T-helper 2 cell treated with Interferon-gamma antibody and Interleukin-4, amounts not matched to agents 5 μg/mL and 100 μg/mL, for 36 hours (primary cell): ENCODE measurements around the gene ZBED6.

ENCODE experiments used
- DNase-seq: peaks from one replicate; pipeline ENCODE4 v3.0.0; 2021; ENCODE audit warnings: low spot score
- H3K27ac Mint-ChIP-seq: one replicate; pipeline ENCODE4 v1.8.0; 2021; ENCODE audit warnings: mild to moderate bottlenecking, mixed read lengths
- H3K27me3 Mint-ChIP-seq: one replicate; pipeline ENCODE4 v1.8.0; 2021; ENCODE audit warnings: low read depth, mixed read lengths
- H3K36me3 Mint-ChIP-seq: one replicate; pipeline ENCODE4 v1.8.0; 2021; ENCODE audit warnings: low read depth, mixed read lengths
- H3K4me1 Mint-ChIP-seq: one replicate; pipeline ENCODE4 v1.8.0; 2021; ENCODE audit warnings: low read depth, mixed read lengths
- H3K4me3 Mint-ChIP-seq: one replicate; pipeline ENCODE4 v1.8.0; 2022; ENCODE audit warnings: mild to moderate bottlenecking, moderate library complexity, mixed read lengths
- H3K9me3 Mint-ChIP-seq: one replicate; pipeline ENCODE4 v1.8.0; 2021; ENCODE audit warnings: mixed read lengths

ZBED6 gene

GRCh38 chr1:203835476-203835875 lies 40.1 kb downstream of the ZBED6 start:
- Mint-ChIP-seq H3K27me3 (no peaks in the 10 kb centered on the region), H3K36me3 (peaks cover 44% of the 10 kb centered on the region), H3K27ac (no peak overlapping the region), H3K9me3 (no peaks in the 10 kb centered on the region), H3K4me1 (no peaks in the 10 kb centered on the region), H3K4me3 (no peak overlapping the region)
- DNase-seq = no peak

GRCh38 chr1:203839081-203839480 lies 43.7 kb downstream of the ZBED6 start:
- peaks cover 60% of the 10 kb centered on the region for H3K36me3 Mint-ChIP-seq
- H3K9me3 Mint-ChIP-seq = peaks cover 4% of the 10 kb centered on the region
- DNase-seq = no peak
- no peak overlapping the region for H3K27ac Mint-ChIP-seq
- H3K4me1 Mint-ChIP-seq = no peaks in the 10 kb centered on the region
- no peaks in the 10 kb centered on the region for H3K27me3 Mint-ChIP-seq
- H3K4me3 Mint-ChIP-seq = no peak overlapping the region

GRCh38 chr1:203840208-203840808 lies 44.9 kb downstream of the ZBED6 start:
- Mint-ChIP-seq H3K27me3 (no peaks in the 10 kb centered on the region), H3K27ac (no peak overlapping the region), H3K4me1 (no peaks in the 10 kb centered on the region), H3K36me3 (peaks cover 66% of the 10 kb centered on the region), H3K9me3 (peaks cover 4% of the 10 kb centered on the region), H3K4me3 (no peak overlapping the region)
- no peak for DNase-seq

GRCh38 chr1:203842559-203842876 lies 47.1 kb downstream of the ZBED6 start:
- peaks cover 4% of the 10 kb centered on the region for H3K9me3 Mint-ChIP-seq
- no peaks in the 10 kb centered on the region for H3K4me1 Mint-ChIP-seq
- peaks cover 72% of the 10 kb centered on the region for H3K36me3 Mint-ChIP-seq
- H3K4me3 Mint-ChIP-seq = no peak overlapping the region
- DNase-seq = no peak
- no peaks in the 10 kb centered on the region for H3K27me3 Mint-ChIP-seq
- H3K27ac Mint-ChIP-seq = no peak overlapping the region

GRCh38 chr1:203843435-203843834 lies 48.0 kb downstream of the ZBED6 start:
- no peak for DNase-seq
- H3K4me1 Mint-ChIP-seq = no peaks in the 10 kb centered on the region
- H3K27ac Mint-ChIP-seq = no peak overlapping the region
- H3K9me3 Mint-ChIP-seq = peaks cover 4% of the 10 kb centered on the region
- H3K4me3 Mint-ChIP-seq = no peak overlapping the region
- no peaks in the 10 kb centered on the region for H3K27me3 Mint-ChIP-seq
- peaks cover 70% of the 10 kb centered on the region for H3K36me3 Mint-ChIP-seq
